NK-92 treated with Interleukin-12 subunit alpha and Interleukin-12 subunit beta, amount 100 ng/mL, for 24 hours (cell line): ENCODE measurements around the gene ETV3.
A peak's percentile ranks its signal among the peaks of the same experiment; 100 is the strongest.
"Not testable (repeated sequence)": the region's sequence is repeated elsewhere in the genome, so short reads cannot be mapped to it uniquely, and the experiment has no call there.

ENCODE experiments used
- DNase-seq: peaks from one replicate; lab custom pipeline; 2025; lab: John Stamatoyannopoulos, UW

Gene ETV3

DNA sequence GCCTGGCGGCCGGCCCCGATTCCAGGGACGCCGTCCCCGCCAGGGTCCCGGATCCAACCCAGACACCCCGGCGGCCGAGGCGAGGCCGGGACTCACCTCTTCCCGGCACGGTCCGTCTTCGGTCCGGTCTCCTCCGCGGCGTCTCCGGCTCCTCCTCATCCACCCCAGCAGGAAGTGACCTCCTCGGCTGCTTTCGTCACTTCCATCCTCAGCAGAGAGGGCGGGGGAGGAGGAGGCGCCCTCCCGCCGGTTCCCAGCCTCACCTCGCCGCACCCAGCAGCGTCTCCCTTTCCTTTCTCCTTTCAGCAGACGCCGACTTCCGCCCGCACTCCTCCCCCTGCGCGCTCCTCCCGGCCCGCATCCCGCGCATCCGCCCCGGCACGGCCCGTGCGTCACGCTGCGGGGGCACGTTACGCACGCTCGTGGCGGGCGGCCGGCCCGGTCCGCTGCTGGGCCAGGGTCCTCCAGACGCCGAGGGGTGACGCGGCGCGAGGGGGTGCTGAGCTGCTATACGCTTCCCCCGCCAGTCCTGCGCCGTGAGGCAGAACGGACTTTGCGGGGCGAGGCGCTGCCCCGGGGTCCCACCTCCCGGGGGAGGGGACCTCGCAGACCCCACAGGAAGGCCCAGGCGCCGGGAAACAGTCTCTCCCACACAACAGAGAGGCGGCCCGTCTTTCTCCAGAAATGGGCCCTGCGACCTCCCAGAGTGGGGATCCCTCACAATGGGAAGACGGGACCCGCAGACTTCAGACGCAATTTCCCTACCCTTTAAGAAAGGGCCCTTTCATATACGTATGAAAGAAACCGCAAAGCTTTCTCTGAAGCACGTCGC lies at the start of gene ETV3:
Gene ETV3, minus strand, starts transcription at position 176 of the 832 bp plus-strand sequence. CDS start 2,043 bp downstream, outside the sequence.
- peak; percentile 76 for DNase-seq

DNA sequence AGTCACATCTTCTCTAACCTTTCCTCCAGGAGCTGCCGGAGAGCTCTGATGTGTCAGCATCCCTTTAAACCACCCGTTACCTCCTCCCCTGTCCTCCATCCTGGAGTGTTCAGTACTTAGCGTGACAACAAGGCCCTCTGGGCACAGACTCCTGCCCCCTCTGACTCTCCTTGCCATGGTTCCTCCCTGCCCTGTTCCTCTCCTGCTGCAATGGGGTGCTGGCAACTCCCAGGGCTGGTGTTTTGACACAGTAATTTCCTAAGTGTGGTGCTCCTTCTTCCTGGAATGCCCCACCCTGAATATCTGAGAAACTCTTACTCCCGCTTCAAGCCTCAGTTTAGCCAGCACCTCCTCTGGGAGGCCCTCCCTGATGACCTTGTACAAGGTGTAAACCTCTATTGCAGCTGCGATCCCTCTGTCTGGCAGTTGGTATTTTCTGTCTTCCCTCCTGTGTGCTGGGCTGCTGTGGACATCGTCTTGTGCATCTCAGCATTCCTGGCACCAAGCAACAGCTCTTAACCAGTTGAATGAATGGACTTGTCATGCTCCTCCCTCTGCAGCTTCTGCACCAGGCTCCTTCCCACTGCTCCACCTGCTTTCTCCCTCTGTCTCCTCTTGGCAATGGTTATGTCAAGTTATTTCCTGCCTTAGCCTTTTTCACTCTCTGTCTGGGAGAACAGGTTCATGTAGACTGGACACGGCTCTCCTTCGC lies 48.2 kb upstream of the ETV3 start:
- DNase-seq, result no peak

DNA sequence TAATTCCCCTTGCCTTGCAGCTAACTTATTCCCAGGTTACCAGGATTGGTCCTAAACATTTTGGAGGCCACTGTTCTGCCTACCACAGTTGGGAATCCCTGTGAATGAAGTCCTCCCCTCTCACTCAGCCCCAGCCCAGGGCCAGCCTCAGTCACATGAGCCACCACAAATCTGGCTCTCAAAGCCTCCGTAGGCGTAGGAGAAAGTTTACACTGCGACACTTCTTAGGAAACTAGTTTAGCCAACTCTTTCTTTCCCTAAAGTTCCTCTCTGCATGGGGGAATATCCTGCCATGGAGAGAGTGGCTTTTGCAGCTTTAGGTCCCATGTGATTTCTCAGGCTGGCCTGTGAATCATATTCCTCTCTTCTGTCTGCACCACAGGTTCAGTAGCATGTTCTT lies 45.7 kb upstream of the ETV3 start:
- no peak for DNase-seq

DNA sequence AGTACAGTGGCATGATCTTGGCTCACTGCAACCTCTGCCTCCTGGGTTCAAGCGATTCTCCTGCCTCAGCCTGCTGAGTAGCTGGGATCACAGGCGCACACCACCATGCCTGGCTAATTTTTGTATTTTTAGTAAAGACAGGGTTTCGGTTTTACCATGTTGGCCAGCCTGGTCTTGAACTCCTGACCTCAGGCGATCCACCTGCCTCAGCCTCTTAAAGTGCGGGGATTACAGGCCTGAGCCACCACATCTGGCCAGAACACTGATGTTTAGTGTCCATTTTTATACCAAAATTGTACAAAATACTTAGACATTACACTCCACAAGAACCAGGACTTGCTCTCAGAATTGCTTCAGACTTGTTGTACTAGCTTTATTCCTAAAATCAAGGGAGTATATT lies 44.2 kb upstream of the ETV3 start:
- DNase-seq, result not testable (repeated sequence)

- DNase-seq, result no peak
Measured at GRCh38 chr1:157181790-157182189, 43.6 kb upstream of the ETV3 start.

GRCh38 chr1:157181258-157181657 lies 43.1 kb upstream of the ETV3 start:
- no peak for DNase-seq

DNA sequence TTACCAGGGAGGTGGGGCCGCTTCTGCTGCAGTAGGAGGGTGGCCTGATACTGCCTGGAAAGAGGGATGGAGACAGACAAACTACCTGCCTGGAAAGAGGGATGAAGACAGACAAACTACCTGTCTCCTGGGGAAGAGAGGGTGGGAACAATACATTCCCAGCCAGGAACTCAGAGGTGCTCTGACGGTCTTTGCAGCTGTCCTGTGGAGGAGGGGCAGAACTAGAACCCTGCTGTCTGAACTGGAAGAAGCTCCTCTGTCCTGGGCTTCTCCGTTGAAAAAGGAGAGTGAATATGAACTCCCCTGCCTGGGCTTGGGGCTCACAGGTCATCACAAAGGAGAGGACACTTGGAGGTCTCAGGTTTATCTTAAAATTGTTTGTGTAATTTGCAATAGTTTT lies 40.3 kb upstream of the ETV3 start:
- no peak for DNase-seq

DNA sequence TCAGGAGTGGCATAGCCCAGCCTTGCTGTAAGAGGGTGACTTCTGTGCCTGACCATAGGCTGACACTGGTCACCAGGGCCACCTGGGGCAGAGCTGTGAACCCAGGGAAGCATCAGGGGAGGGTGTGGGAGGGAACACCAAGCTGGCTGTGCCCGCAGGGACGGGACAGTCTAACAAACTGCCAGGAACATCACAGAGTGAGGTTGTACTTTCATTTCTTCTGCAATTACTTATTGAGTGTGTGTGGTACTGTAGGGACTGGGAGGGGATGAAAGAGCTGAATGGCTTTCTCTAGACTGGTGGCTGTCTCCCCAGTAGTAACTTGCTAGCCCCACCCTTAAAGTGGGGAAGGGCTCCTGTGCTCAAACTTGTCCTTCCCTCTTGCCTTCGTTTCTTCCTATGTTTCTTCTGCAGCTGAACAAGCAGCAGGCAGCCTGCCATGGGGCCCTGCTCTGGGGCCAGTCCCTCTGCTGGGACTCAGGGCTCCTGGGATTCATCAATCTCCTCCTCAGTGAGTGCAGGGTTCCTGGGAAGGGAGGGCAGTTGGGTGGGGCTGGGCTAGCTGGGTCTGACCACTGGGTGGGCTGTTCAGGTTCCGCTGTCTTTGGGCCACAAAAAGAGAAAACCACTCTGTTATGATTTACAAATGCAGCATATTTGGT lies 39.7 kb upstream of the ETV3 start:
- no peak for DNase-seq

GRCh38 chr1:157176591-157177121 lies 38.5 kb upstream of the ETV3 start:
- DNase-seq, result no peak

- DNase-seq, result no peak
Measured at GRCh38 chr1:157176016-157176415, 37.8 kb upstream of the ETV3 start.

DNA sequence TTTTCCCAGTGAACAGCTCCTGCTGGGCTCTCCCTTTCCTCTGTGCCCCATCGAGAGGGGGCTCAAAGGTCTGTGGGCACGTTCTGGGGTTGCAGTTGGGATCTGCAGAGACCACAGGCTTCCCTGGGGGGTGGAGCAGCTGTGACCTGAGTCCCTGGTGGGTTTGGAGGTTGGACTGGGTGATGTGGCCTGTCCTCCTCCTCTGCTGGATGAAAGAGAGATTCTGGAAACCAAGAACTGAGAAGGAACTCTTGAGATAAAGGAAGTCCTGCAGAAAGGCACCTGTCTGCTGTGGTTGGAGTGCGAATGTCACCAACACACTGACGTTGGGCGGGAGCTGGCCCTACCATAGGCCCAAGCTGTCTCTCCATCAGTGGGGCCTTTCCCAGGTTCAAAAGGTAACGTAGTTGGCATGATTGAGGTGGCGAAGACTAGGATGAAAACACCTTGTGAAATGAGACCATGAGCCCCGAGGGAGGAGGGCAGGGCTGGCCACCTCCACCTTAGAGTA lies 35.8 kb upstream of the ETV3 start:
- no peak for DNase-seq

- not testable (repeated sequence) for DNase-seq
Measured at GRCh38 chr1:157173241-157173640, 35.0 kb upstream of the ETV3 start.

GRCh38 chr1:157172591-157172990 lies 34.4 kb upstream of the ETV3 start:
- not testable (repeated sequence) for DNase-seq

GRCh38 chr1:157171903-157172503 lies 33.8 kb upstream of the ETV3 start:
- DNase-seq, result not testable (repeated sequence)

GRCh38 chr1:157170677-157171515 lies 32.7 kb upstream of the ETV3 start:
- no peak for DNase-seq

DNA sequence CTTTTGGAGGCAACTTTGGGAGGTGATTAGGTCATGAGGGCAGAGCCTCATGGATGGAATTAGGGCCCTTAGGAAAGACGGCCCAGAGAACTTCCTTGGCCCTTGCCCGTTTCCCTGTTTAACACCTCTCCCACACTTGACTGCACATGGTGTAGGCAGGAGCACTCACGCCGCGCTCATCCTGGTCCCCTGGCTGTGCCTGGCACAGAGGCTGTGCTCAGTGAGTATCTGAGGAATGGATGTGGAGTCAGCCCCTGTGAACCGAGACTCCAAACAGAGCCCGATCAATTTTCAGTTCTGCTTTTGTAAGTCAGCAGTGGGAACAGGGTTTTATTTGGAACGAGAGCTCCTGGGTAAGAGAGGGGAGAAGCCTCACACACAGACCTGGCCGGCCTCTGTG lies 29.8 kb upstream of the ETV3 start:
- DNase-seq, result no peak

DNA sequence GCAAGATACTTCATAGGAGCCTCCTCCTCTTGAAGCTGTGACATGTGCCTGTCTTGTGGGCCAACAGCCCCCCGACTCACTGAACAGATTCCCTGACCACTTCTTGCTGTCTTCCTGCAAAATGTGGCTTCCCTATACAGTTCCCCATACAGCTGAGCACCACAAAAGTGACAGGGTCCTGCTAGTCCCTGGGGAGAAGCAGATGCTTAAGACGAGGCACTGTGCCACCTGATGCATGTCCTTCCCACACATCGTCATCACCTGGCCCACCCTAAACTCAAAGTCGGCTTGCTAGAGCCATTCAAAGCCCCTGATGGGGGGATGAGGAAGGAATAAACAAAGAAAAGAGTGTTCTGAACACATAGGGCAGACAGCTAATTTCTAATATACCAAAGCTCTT lies 29.2 kb upstream of the ETV3 start:
- DNase-seq, result no peak

DNA sequence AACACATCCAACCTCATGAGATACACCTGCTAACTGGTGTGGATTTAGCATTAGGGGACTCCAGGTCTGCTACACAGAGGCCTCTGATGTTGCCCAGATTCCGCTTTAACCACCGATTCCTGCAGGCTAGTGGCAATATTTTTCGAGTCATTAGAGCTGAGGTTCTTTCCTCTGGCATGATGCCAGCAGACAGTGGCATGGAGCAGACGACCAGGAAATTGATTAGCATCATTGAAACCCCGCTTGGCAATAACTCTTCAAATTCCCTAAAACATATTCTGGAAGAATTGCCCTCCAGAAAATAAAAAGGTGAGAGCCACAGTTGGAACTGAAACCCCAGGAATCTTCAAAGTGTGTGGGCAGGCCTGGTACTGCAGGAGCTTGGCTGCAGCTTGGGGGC lies 28.4 kb upstream of the ETV3 start:
- DNase-seq, result no peak

GRCh38 chr1:157163273-157164127 lies 25.3 kb upstream of the ETV3 start:
- peak; percentile 21 for DNase-seq

- DNase-seq, result no peak
Measured at GRCh38 chr1:157162345-157162744, 24.1 kb upstream of the ETV3 start.
